ENCODE results near the gene TXNDC8. TPM values are rescaled to one million over a fixed set of nuclear protein-coding genes. Genes with fewer than 3 reads are reported as not detected.

TXNDC8 gene
- total and polyA plus RNA-seq, 2 donors (not counting 1 experiment from before 2014, with no cell fraction given), result not detected

DNA sequence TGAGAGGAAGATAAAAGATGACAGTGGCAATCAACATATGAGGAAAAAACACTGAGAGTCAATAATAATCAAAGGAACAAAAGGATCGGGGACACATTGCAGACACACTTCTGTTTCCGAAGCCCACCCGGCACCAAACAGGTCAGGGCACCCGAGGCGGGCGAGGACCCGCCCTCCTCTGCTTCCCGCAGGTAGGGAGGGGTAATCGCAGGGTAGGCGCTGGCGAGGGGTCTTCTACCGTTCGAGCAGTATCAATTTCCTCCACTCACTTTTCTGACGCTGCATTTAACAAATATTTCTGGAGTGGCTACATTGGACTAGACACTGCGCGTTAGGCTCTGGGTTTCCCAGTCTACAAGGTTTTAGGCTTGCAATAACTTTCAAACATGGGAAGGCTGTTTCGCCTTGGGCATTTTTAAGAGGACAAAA is 82.6 kb downstream of the TXNDC8 start:
- intact Hi-C loops (cut with micrococcal nuclease), result loop anchor here (5.0 to 10.0 kb wide), 5 partner anchors 90 to 1640 kb away; partner anchors contain the start of genes CTNNAL1, ECPAS and UGCG
- peak overlapping the region; percentile 20 to 66 for H3K27ac ChIP-seq (ENCODE audit: low read length in 2 of 2)

GRCh38 chr9:110254500-110254899 is 83.2 kb downstream of the TXNDC8 start:
- peak overlapping the region; percentile 93 for H2AFZ ChIP-seq (ENCODE audit: insufficient read depth, low read depth, low read length, poor library complexity, severe bottlenecking)
- ChIA-PET POLR2A (no interaction called here), CTCF (no interaction called here)
- no peaks in the 10 kb centered on the region for H3K27me3 ChIP-seq (replicated peaks in 1 of 4; ENCODE audit: control extremely low read depth in 1 of 4, control insufficient read depth in 3 of 4, insufficient read depth in 4 of 4, low read length in 3 of 4)
- Mint-ChIP-seq H3K4me1 (peaks cover 26% of the 10 kb centered on the region), H3K27ac (peak overlapping the region; percentile 92), H3K4me3 (peak overlapping the region; percentile 92), H3K9me3 (ENCODE audit: insufficient read depth) (no peaks in the 10 kb centered on the region), H3K27me3 (no peaks in the 10 kb centered on the region)
- H3K9me3 ChIP-seq (ENCODE audit: control extremely low read depth in 1 of 3, control insufficient read depth in 2 of 3, insufficient read depth in 1 of 3, low read length in 2 of 3), result no peaks in the 10 kb centered on the region
- TF ChIP-seq EZH2 (IDR thresholded peaks at IDR 0.05; ENCODE audit: borderline replicate concordance, insufficient read depth, low read depth, low read length, poor library complexity, severe bottlenecking) (no peak), CTCF (IDR thresholded peaks at IDR 0.05) (no peak)
- no peak for ATAC-seq (ENCODE audit: low read depth)
- no peak overlapping the region for H3K9ac ChIP-seq (ENCODE audit: low read length)
- intact Hi-C loops (cut with micrococcal nuclease), result loop anchor here (10.0 kb wide), 2 partner anchors 90 to 1640 kb away; partner anchors contain the start of gene UGCG
- no peaks in the 10 kb centered on the region for H4K20me1 ChIP-seq (ENCODE audit: control insufficient read depth, insufficient read depth, low read length, poor library complexity, severe bottlenecking)
- no peak overlapping the region for H3K4me2 ChIP-seq (replicated peaks; ENCODE audit: low read depth, low read length, poor library complexity, severe bottlenecking)
- peak overlapping the region in 1 of 2 donors; percentile 64 for H3K27ac ChIP-seq (ENCODE audit: low read length in 2 of 2)
- H3K4me3 ChIP-seq (ENCODE audit: control extremely low read depth in 1 of 5, extremely low read depth in 1 of 5, insufficient read depth in 1 of 5, low read depth in 2 of 5, low read length in 4 of 5), result peak overlapping the region in 1 of 5 experiments; percentile 48
- no peaks in the 10 kb centered on the region for H3K79me2 ChIP-seq (ENCODE audit: control insufficient read depth, insufficient read depth, low read length)
- no peaks in the 10 kb centered on the region for H3K36me3 ChIP-seq (replicated peaks in 1 of 2; ENCODE audit: control extremely low read depth in 1 of 2, control insufficient read depth in 1 of 2, extremely low read depth in 1 of 2, insufficient read depth in 2 of 2, low read length in 1 of 2)
- DNase-seq, result no peak
- no CpG with 5 or more reads among the region's 2 CpGs for WGBS (ENCODE audit: insufficient coverage)
- H3K4me1 ChIP-seq (ENCODE audit: control insufficient read depth in 2 of 2, insufficient read depth in 2 of 2, low read length in 2 of 2), result peaks cover 5 to 21% of the 10 kb centered on the region in 2 donors

More for the DNA sequence above, 82.6 kb downstream of the TXNDC8 start:
- 0% methylated on average over 7 of the region's 17 CpGs for WGBS (ENCODE audit: insufficient coverage)
- Mint-ChIP-seq H3K27ac (peak overlapping the region; percentile 92), H3K4me3 (peak overlapping the region; percentile 92), H3K27me3 (no peaks in the 10 kb centered on the region), H3K4me1 (peaks cover 26% of the 10 kb centered on the region), H3K9me3 (ENCODE audit: insufficient read depth) (no peaks in the 10 kb centered on the region)
- H4K20me1 ChIP-seq (ENCODE audit: control insufficient read depth, insufficient read depth, low read length, poor library complexity, severe bottlenecking), result no peaks in the 10 kb centered on the region
- no peaks in the 10 kb centered on the region for H3K9me3 ChIP-seq (ENCODE audit: control extremely low read depth in 1 of 3, control insufficient read depth in 2 of 3, insufficient read depth in 1 of 3, low read length in 2 of 3)
- no peaks in the 10 kb centered on the region for H3K36me3 ChIP-seq (replicated peaks in 1 of 2; ENCODE audit: control extremely low read depth in 1 of 2, control insufficient read depth in 1 of 2, extremely low read depth in 1 of 2, insufficient read depth in 2 of 2, low read length in 1 of 2)
- no peak for ATAC-seq (ENCODE audit: low read depth)
- no peaks in the 10 kb centered on the region for H3K79me2 ChIP-seq (ENCODE audit: control insufficient read depth, insufficient read depth, low read length)
- H3K4me3 ChIP-seq (ENCODE audit: control extremely low read depth in 1 of 5, extremely low read depth in 1 of 5, insufficient read depth in 1 of 5, low read depth in 2 of 5, low read length in 4 of 5), result peak overlapping the region; percentile 48 to 88 (median 83)
- ChIA-PET POLR2A (no interaction called here), CTCF (no interaction called here)
- H3K27me3 ChIP-seq (replicated peaks in 1 of 4; ENCODE audit: control extremely low read depth in 1 of 4, control insufficient read depth in 3 of 4, insufficient read depth in 4 of 4, low read length in 3 of 4), result no peaks in the 10 kb centered on the region
- peak overlapping the region; percentile 81 for H3K9ac ChIP-seq (ENCODE audit: low read length)
- peak overlapping the region; percentile 69 for H3K4me2 ChIP-seq (replicated peaks; ENCODE audit: low read depth, low read length, poor library complexity, severe bottlenecking)
- DNase-seq, result peak; percentile 40
- TF ChIP-seq EZH2 (IDR thresholded peaks at IDR 0.05; ENCODE audit: borderline replicate concordance, insufficient read depth, low read depth, low read length, poor library complexity, severe bottlenecking) (no peak), CTCF (IDR thresholded peaks at IDR 0.05) (no peak)
- peak overlapping the region; percentile 93 for H2AFZ ChIP-seq (ENCODE audit: insufficient read depth, low read depth, low read length, poor library complexity, severe bottlenecking)
- peaks cover 5 to 21% of the 10 kb centered on the region in 2 donors for H3K4me1 ChIP-seq (ENCODE audit: control insufficient read depth in 2 of 2, insufficient read depth in 2 of 2, low read length in 2 of 2)
